Lower leg skin (tissue), 4 donors: ENCODE measurements around the gene IMMP2L. TPM values are rescaled to one million over a fixed set of nuclear protein-coding genes. Genes with fewer than 3 reads are reported as not detected.

ENCODE experiments used
- DNase-seq, 2 donors: peaks; one replicate each; pipeline ENCODE4 v3.0.0-alpha.2; 2019; ENCODE audit warnings: low spot score in 2 of 2
- H3K4me3 ChIP-seq: fragments of 200-600 bp; sonication (generic); 2 replicates; pipeline ENCODE4 v1.5.1; 2017; ENCODE audit warnings: mild to moderate bottlenecking, low read depth; ENCODE audit not compliant: poor library complexity, severe bottlenecking
- POLR2A ChIP-seq, 2 donors: fragments of 450-650 bp; IDR thresholded peaks; one replicate each; pipeline ENCODE4 v1.6.1; 2016 to 2017; ENCODE audit warnings: antibody characterized with exemption in 2 of 2, mild to moderate bottlenecking in 1 of 2, moderate library complexity in 1 of 2
- WGBS, 2 donors: methylation state at CpG; one replicate each; pipeline ENCODE4 v1.1.5; 2018; 5-methylcytosine and 5-hydroxymethylcytosine counted together
- intact Hi-C: fragments of 100-400 bp; cut with DNase I; formaldehyde crosslinking; loops from one replicate; pipeline ENCODE4 v1.15.0; 2023; ENCODE audit warnings: low total_unique reads
- total RNA-seq, 4 donors: library from RNA; depleted of rRNA; stranded (reverse); fragments of >200 nt; gene quantifications; one replicate each; pipeline ENCODE4 v1.1.0, GENCODE V29; 2016
- TF ChIP-seq, protein P1 (sequence below), 3 donors: fragments of 450-650 bp; IDR thresholded peaks; one replicate each; pipeline ENCODE4 v1.5.1; 2016; ENCODE audit warnings: antibody characterized with exemption in 3 of 3, mild to moderate bottlenecking in 3 of 3, moderate library complexity in 2 of 3

Gene IMMP2L
- total RNA-seq, 4 donors from 2014 or later, result 13.6 to 16.8 (median 16.4) TPM

- 94 to 100% methylated on average over 1 of the region's 1 CpG for WGBS, 2 donors
- intact Hi-C loops, result loop anchor here (10.0 kb wide), 1 partner anchor 1582 kb away; no protein-coding TSS in a partner anchor
- no peak for TF ChIP-seq POLR2A (IDR thresholded peaks at IDR 0.05)
- H3K4me3 ChIP-seq, result no peak overlapping the region
- DNase-seq, result no peak
Observed at GRCh38 chr7:111063166-111063565, 499.1 kb downstream of the IMMP2L start.

DNA sequence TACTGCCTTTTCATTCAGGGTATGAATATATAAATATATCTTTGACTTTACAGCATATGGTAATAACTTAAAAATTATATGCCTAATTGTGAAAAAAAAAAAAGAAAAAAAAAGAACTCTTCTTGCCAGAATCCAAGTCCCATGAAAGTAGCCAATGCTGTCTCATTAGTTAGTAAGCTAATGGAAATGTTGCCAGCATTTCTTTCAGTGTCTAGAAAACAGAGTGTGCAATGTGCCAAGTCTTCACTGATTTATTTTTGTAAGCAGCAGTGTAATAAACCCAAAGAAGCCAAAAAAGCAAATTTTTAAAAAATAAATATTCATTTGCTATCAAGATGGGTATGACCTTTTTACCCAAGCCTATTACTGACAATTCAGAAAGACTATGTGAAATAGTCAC is 502.5 kb downstream of the IMMP2L start:
- TF ChIP-seq, protein P1, sequence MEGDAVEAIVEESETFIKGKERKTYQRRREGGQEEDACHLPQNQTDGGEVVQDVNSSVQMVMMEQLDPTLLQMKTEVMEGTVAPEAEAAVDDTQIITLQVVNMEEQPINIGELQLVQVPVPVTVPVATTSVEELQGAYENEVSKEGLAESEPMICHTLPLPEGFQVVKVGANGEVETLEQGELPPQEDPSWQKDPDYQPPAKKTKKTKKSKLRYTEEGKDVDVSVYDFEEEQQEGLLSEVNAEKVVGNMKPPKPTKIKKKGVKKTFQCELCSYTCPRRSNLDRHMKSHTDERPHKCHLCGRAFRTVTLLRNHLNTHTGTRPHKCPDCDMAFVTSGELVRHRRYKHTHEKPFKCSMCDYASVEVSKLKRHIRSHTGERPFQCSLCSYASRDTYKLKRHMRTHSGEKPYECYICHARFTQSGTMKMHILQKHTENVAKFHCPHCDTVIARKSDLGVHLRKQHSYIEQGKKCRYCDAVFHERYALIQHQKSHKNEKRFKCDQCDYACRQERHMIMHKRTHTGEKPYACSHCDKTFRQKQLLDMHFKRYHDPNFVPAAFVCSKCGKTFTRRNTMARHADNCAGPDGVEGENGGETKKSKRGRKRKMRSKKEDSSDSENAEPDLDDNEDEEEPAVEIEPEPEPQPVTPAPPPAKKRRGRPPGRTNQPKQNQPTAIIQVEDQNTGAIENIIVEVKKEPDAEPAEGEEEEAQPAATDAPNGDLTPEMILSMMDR (IDR thresholded peaks at IDR 0.05), result no peak
- no peak for TF ChIP-seq POLR2A (IDR thresholded peaks at IDR 0.05)
- H3K4me3 ChIP-seq, result no peak overlapping the region
- no peak for DNase-seq
- intact Hi-C loops, result loop anchor here (10.0 kb wide), 1 partner anchor 1585 kb away; no protein-coding TSS in a partner anchor

DNA sequence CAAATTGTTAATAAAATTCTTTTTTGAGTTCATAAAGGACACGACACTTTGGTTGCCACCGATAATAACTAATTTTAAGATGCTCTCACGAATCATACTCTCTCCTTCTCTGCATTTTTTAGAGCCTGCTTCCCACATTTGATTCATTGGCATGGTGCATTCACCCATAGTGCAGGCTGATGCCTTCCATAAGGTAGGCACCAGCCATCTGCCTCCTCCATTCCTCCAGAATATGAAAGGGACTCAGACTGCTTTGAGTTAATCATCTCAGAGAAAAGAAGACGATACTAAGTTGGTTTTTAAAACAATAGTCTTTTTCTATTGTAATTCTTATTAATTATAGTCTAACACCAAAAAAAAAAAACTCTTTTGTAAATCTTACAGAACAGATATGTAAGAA is 505.2 kb downstream of the IMMP2L start:
- no peak for TF ChIP-seq POLR2A (IDR thresholded peaks at IDR 0.05)
- TF ChIP-seq, protein P1 (IDR thresholded peaks at IDR 0.05), result no peak
- 89 to 94% methylated on average over 4 of the region's 4 CpGs for WGBS, 2 donors
- no peak overlapping the region for H3K4me3 ChIP-seq
- intact Hi-C loops, result no loop called here
- no peak for DNase-seq

DNA sequence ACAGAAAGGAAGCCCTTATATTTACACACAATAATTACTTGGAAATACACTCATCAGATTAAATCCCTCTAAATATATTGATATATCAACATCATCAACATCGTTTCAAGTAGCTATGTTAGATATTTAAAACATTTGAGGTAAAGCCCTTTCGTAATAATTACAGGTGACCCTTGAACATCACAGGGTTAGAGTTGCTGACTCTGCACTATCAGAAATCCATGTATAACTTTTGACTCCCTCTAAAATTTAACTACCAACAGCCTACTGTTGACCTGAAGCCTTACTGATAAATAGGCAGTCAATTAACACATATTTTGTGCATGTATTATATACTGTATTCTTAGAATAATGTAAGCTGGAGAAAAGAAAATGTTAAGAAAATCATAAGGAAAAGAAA is 505.9 kb downstream of the IMMP2L start:
- no peak for TF ChIP-seq POLR2A (IDR thresholded peaks at IDR 0.05)
- TF ChIP-seq, protein P1 (IDR thresholded peaks at IDR 0.05), result no peak
- no peak overlapping the region for H3K4me3 ChIP-seq
- WGBS, 2 donors, result 91 to 94% methylated on average over 2 of the region's 2 CpGs
- intact Hi-C loops, result no loop called here
- DNase-seq, result no peak

- no peak overlapping the region for H3K4me3 ChIP-seq
- no peak for TF ChIP-seq POLR2A (IDR thresholded peaks at IDR 0.05)
- TF ChIP-seq, protein P1 (IDR thresholded peaks at IDR 0.05), result no peak
- DNase-seq, result no peak
- 80 to 92% methylated on average over 2 of the region's 2 CpGs for WGBS, 2 donors
- intact Hi-C loops, result no loop called here
Observed at GRCh38 chr7:111053035-111053434, 509.3 kb downstream of the IMMP2L start.

- no peak for DNase-seq
- intact Hi-C loops, result no loop called here
- no peak for TF ChIP-seq POLR2A (IDR thresholded peaks at IDR 0.05)
- TF ChIP-seq, protein P1 (IDR thresholded peaks at IDR 0.05), result no peak
- H3K4me3 ChIP-seq, result no peak overlapping the region
- 98 to 100% methylated on average over 1 of the region's 1 CpG for WGBS, 2 donors
Observed at GRCh38 chr7:111051832-111052231, 510.5 kb downstream of the IMMP2L start.
